Gastroesophageal sphincter (tissue), 4 donors: ENCODE measurements around the gene LGI2. TPM values are rescaled to one million over a fixed set of nuclear protein-coding genes. Genes with fewer than 3 reads are reported as not detected.
"Not testable (repeated sequence)": the region's sequence is repeated elsewhere in the genome, so short reads cannot be mapped to it uniquely, and the experiment has no call there.

Source experiments
- ATAC-seq: fragments of 150-250 bp; one replicate; pipeline ENCODE4 v1.9.1; 2016; ENCODE audit warnings: mild to moderate bottlenecking, moderate library complexity
- H3K27ac ChIP-seq, 4 donors: fragments of 200-600 bp; sonication (generic) in 3 of 4; 1 replicate in 3 of 4; 2 replicates in 1 of 4; pipeline ENCODE4 v1.5.1; 2016 to 2019
- H3K27me3 ChIP-seq: fragments of 200-600 bp; sonication (generic); one replicate; pipeline ENCODE4 v1.5.1; 2019
- H3K36me3 ChIP-seq, 2 donors: fragments of 200-600 bp; sonication (generic); one replicate each; pipeline ENCODE4 v1.5.1; 2019; ENCODE audit warnings: control low read depth in 1 of 2
- H3K4me1 ChIP-seq, 3 donors: fragments of 200-600 bp; sonication (generic); 1 replicate in 2 of 3; 2 replicates in 1 of 3; pipeline ENCODE4 v1.5.1; 2016 to 2019; ENCODE audit warnings: control low read depth in 2 of 3
- H3K4me3 ChIP-seq, 2 donors: fragments of 200-600 bp; sonication (generic); one replicate each; pipeline ENCODE4 v1.5.1; 2019; ENCODE audit warnings: mild to moderate bottlenecking in 1 of 2, moderate library complexity in 1 of 2
- H3K9me3 ChIP-seq, 3 donors: fragments of 200-600 bp; sonication (generic); one replicate each; pipeline ENCODE4 v1.5.1; 2017 to 2019; ENCODE audit warnings: control low read depth in 2 of 3
- EP300 ChIP-seq: sonication (generic); formaldehyde crosslinking; IDR thresholded peaks from one replicate; pipeline ENCODE4 v1.6.1; 2017; ENCODE audit warnings: antibody characterized with exemption, mild to moderate bottlenecking
- POLR2A ChIP-seq, 2 donors: fragments of 450-650 bp; IDR thresholded peaks; one replicate each; pipeline ENCODE4 v1.6.1; 2017; ENCODE audit warnings: antibody characterized with exemption in 2 of 2, mild to moderate bottlenecking in 2 of 2, moderate library complexity in 1 of 2
- POLR2AphosphoS5 ChIP-seq: sonication (generic); formaldehyde crosslinking; IDR thresholded peaks from one replicate; pipeline ENCODE4 v1.6.1; 2017; ENCODE audit warnings: antibody characterized with exemption
- WGBS, 2 donors: methylation state at CpG; one replicate each; pipeline ENCODE4 v1.1.5; 2018; ENCODE audit warnings: low coverage in 1 of 2; 5-methylcytosine and 5-hydroxymethylcytosine counted together
- total RNA-seq, 4 donors: library from RNA; depleted of rRNA; stranded (reverse); fragments of >200 nt; gene quantifications; one replicate each; pipeline ENCODE4 v1.1.0, GENCODE V29; 2016
- TF ChIP-seq, protein P1 (sequence below), 4 experiments: fragments of 200-600 bp in 2 of 4; fragments of 450-650 bp in 2 of 4; sonication (generic) in 1 of 4; IDR thresholded peaks; one replicate each; pipeline ENCODE4 v1.5.1; 2017 to 2019; ENCODE audit warnings: antibody characterized with exemption in 4 of 4, mild to moderate bottlenecking in 2 of 4, moderate library complexity in 2 of 4

Gene LGI2
- total RNA-seq, 4 donors from 2014 or later: 3.2 to 23.0 (median 11.9) TPM

GRCh38 chr4:25065932-25066590 is 35.3 kb upstream of the LGI2 start:
- Histone ChIP-seq H3K9me3 (no peaks in the 10 kb centered on the region), H3K4me3 (no peak overlapping the region), H3K36me3 (no peaks in the 10 kb centered on the region), H3K4me1 (no peaks in the 10 kb centered on the region), H3K27me3 (no peaks in the 10 kb centered on the region), H3K27ac (no peak overlapping the region)
- WGBS, 2 donors: 87 to 95% methylated on average over 3 to 7 of the region's 7 CpGs
- ATAC-seq: no peak
- TF ChIP-seq EP300: no peak
- TF ChIP-seq, protein P1, sequence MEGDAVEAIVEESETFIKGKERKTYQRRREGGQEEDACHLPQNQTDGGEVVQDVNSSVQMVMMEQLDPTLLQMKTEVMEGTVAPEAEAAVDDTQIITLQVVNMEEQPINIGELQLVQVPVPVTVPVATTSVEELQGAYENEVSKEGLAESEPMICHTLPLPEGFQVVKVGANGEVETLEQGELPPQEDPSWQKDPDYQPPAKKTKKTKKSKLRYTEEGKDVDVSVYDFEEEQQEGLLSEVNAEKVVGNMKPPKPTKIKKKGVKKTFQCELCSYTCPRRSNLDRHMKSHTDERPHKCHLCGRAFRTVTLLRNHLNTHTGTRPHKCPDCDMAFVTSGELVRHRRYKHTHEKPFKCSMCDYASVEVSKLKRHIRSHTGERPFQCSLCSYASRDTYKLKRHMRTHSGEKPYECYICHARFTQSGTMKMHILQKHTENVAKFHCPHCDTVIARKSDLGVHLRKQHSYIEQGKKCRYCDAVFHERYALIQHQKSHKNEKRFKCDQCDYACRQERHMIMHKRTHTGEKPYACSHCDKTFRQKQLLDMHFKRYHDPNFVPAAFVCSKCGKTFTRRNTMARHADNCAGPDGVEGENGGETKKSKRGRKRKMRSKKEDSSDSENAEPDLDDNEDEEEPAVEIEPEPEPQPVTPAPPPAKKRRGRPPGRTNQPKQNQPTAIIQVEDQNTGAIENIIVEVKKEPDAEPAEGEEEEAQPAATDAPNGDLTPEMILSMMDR (IDR thresholded peaks at IDR 0.05): no peak
- TF ChIP-seq POLR2AphosphoS5: no peak
- no peak for TF ChIP-seq POLR2A (IDR thresholded peaks at IDR 0.05)

GRCh38 chr4:25065431-25065858 is 34.7 kb upstream of the LGI2 start:
- no peak overlapping the region for H3K4me3 ChIP-seq
- H3K9me3 ChIP-seq: no peaks in the 10 kb centered on the region
- 25 to 80% methylated on average over 2 to 5 of the region's 5 CpGs for WGBS, 2 donors
- no peak overlapping the region for H3K27ac ChIP-seq
- H3K27me3 ChIP-seq: no peaks in the 10 kb centered on the region
- H3K36me3 ChIP-seq: no peaks in the 10 kb centered on the region
- H3K4me1 ChIP-seq: peaks cover 0 to under 1% (median 0%) of the 10 kb centered on the region in 3 donors
- no peak for ATAC-seq
- no peak for TF ChIP-seq POLR2AphosphoS5
- TF ChIP-seq, protein P1 (IDR thresholded peaks at IDR 0.05): no peak
- no peak for TF ChIP-seq POLR2A (IDR thresholded peaks at IDR 0.05)
- no peak for TF ChIP-seq EP300

DNA sequence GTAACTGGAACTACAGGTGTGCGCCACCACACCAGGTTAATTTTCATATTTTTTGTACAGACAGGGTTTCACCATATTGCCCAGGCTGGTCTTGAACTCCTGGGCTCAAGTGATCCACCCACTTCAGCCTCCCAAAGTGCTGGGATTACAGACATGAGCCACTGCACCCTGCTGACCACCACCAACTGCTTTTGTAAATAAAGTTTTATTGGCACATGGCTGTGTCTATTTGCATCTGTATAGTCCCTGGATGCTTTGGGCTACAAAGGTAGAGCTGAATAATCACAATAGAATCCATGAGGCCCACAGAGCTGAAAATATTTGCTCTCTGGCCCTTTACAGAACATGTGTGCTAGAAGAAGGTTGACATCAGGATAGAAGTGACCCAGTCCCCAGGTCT is 33.7 kb upstream of the LGI2 start:
- not testable (repeated sequence) for H3K4me3 ChIP-seq, H3K27ac ChIP-seq, ATAC-seq, H3K4me1 ChIP-seq, H3K27me3 ChIP-seq, H3K36me3 ChIP-seq, H3K9me3 ChIP-seq
- 100% methylated on average over 1 of the region's 1 CpG for WGBS, 2 donors

- no peaks in the 10 kb centered on the region for H3K36me3 ChIP-seq
- TF ChIP-seq, protein P1 (IDR thresholded peaks at IDR 0.05): no peak
- TF ChIP-seq POLR2AphosphoS5 (no peak), POLR2A (IDR thresholded peaks at IDR 0.05) (no peak), EP300 (no peak)
- no peaks in the 10 kb centered on the region for H3K27me3 ChIP-seq
- no peak overlapping the region for H3K4me3 ChIP-seq
- WGBS, 2 donors: 71 to 85% methylated on average over 3 of the region's 3 CpGs
- H3K4me1 ChIP-seq: peaks cover 0 to 7% (median 0%) of the 10 kb centered on the region in 3 donors
- no peaks in the 10 kb centered on the region for H3K9me3 ChIP-seq
- H3K27ac ChIP-seq: no peak overlapping the region
- no peak for ATAC-seq
Measured at GRCh38 chr4:25063116-25063515, 32.4 kb upstream of the LGI2 start.

- Histone ChIP-seq H3K27me3 (no peaks in the 10 kb centered on the region), H3K36me3 (no peaks in the 10 kb centered on the region), H3K4me3 (no peak overlapping the region), H3K4me1 (peaks cover 0 to 7% (median 0%) of the 10 kb centered on the region in 3 donors), H3K27ac (no peak overlapping the region), H3K9me3 (no peaks in the 10 kb centered on the region)
- WGBS, 2 donors: 89 to 100% methylated on average over 1 of the region's 1 CpG
- TF ChIP-seq, protein P1 (IDR thresholded peaks at IDR 0.05): no peak
- TF ChIP-seq POLR2A (IDR thresholded peaks at IDR 0.05): no peak
- no peak for TF ChIP-seq POLR2AphosphoS5
- TF ChIP-seq EP300: no peak
- ATAC-seq: no peak
Measured at GRCh38 chr4:25062098-25062497, 31.4 kb upstream of the LGI2 start.
